Measurements from ENCODE around the gene ATP5PB. TPM values are rescaled to one million over a fixed set of nuclear protein-coding genes. Genes with fewer than 3 reads are reported as not detected.

ATP5PB gene
- total and polyA plus RNA-seq, 8 donors = 21.6 to 373 (median 200) TPM

DNA sequence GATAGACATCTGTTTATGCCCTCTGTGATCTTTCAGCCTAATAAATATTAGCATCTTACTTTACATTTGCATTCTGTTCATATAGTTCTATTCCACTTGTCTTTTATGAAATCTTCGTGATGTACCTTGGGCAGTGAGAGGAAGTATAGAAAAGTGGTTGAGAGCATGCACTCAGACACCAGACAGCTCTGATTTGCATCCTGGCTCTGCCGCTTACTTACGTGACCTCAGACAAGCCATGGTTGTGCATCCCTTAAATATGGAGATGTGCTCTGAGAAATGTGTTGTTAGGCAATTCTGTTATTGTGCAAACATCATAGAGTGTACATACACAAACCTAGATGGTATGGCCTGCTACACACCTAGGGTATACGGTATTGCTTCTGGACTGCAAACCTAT lies 44.7 kb upstream of the ATP5PB start:
- intact Hi-C loops (cut with DNase I; ENCODE audit: low total_unique reads) = no loop called here

DNA sequence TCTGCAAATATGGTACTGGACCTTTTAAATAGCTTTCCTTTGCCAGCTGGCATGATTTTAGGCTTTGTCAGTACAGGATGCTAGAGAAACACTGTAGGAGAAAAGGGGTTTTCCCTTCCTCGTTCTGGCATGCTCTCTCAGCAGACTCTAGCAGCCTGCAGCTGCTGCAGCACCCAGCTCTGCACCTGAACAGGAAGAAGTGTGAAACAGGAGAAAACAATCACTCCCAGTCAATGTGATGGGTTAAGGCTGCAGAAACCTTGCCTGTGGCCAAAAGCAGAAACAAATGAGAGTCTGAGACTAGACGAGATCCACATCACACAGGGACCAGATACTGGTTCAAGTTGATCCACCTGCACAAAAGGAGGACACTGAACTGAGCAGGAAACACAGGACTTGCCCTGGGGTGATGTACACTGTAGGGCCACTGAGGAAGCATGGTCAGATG lies 42.9 kb upstream of the ATP5PB start:
- TF ChIP-seq POLR2A (IDR thresholded peaks at IDR 0.05) = no peak
- no peak for TF ChIP-seq EP300 (IDR thresholded peaks at IDR 0.05)
- TF ChIP-seq, protein P1, sequence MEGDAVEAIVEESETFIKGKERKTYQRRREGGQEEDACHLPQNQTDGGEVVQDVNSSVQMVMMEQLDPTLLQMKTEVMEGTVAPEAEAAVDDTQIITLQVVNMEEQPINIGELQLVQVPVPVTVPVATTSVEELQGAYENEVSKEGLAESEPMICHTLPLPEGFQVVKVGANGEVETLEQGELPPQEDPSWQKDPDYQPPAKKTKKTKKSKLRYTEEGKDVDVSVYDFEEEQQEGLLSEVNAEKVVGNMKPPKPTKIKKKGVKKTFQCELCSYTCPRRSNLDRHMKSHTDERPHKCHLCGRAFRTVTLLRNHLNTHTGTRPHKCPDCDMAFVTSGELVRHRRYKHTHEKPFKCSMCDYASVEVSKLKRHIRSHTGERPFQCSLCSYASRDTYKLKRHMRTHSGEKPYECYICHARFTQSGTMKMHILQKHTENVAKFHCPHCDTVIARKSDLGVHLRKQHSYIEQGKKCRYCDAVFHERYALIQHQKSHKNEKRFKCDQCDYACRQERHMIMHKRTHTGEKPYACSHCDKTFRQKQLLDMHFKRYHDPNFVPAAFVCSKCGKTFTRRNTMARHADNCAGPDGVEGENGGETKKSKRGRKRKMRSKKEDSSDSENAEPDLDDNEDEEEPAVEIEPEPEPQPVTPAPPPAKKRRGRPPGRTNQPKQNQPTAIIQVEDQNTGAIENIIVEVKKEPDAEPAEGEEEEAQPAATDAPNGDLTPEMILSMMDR (IDR thresholded peaks at IDR 0.05) = no peak
- TF ChIP-seq POLR2AphosphoS5 (IDR thresholded peaks at IDR 0.05) = peak; percentile 19 to 72 (median 56)
- Histone ChIP-seq H3K27me3 (peaks cover 0 to 8% (median 0%) of the 10 kb centered on the region in 3 donors), H3K36me3 (no peaks in the 10 kb centered on the region), H3K9me3 (no peaks in the 10 kb centered on the region), H3K27ac (no peak overlapping the region), H3K4me1 (peaks cover 0 to 14% (median 9%) of the 10 kb centered on the region in 4 donors), H3K4me3 (no peak overlapping the region)
- peak; percentile 82 to 86 for DNase-seq
- WGBS, 5 donors = 0 to 2% (median 0%) methylated on average over 2 of the region's 2 CpGs
- intact Hi-C loops (cut with DNase I; ENCODE audit: low total_unique reads) = no loop called here

More for the DNA sequence above, 44.7 kb upstream of the ATP5PB start:
- H3K9me3 ChIP-seq = no peaks in the 10 kb centered on the region
- H3K36me3 ChIP-seq = no peaks in the 10 kb centered on the region
- H3K4me3 ChIP-seq = no peak overlapping the region
- H3K27me3 ChIP-seq = peaks cover 0 to 8% (median 0%) of the 10 kb centered on the region in 3 donors
- 78 to 84% (median 83%) methylated on average over 4 of the region's 4 CpGs for WGBS, 5 donors
- DNase-seq = no peak
- TF ChIP-seq EP300 (IDR thresholded peaks at IDR 0.05) = no peak
- no peak for TF ChIP-seq POLR2A (IDR thresholded peaks at IDR 0.05)
- TF ChIP-seq, protein P1 (IDR thresholded peaks at IDR 0.05) = no peak
- no peak for TF ChIP-seq POLR2AphosphoS5 (IDR thresholded peaks at IDR 0.05)
- peaks cover 0 to 24% (median 14%) of the 10 kb centered on the region in 4 donors for H3K4me1 ChIP-seq
- H3K27ac ChIP-seq = no peak overlapping the region

DNA sequence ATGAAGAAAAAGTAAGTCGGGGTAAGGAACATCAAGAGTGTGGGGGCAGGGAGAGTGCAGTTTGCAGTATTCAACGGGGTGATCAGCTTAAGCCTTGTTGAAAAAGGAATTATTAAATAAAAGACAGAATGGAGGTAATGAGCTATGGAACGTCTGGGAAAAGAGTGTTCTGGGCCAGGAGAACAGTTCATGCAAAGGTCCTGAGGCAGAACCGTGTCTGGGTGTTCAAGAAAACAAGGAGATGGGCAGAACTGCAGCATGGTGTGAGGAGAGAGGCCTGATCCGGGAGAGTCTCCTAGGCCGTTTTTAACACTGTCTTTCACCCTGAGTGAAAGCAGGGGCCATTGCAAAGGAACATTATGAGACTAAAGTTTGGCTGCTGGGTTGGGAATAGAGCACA lies 42.0 kb upstream of the ATP5PB start:
- peaks cover 0 to 13% (median 8%) of the 10 kb centered on the region in 4 donors for H3K4me1 ChIP-seq
- 72 to 88% (median 78%) methylated on average over 6 of the region's 6 CpGs for WGBS, 5 donors
- peaks cover 0 to 4% (median 0%) of the 10 kb centered on the region in 3 donors for H3K27me3 ChIP-seq
- H3K9me3 ChIP-seq = no peaks in the 10 kb centered on the region
- no peak overlapping the region for H3K4me3 ChIP-seq
- intact Hi-C loops (cut with DNase I; ENCODE audit: low total_unique reads) = no loop called here
- TF ChIP-seq EP300 (IDR thresholded peaks at IDR 0.05) = no peak
- TF ChIP-seq, protein P1 (IDR thresholded peaks at IDR 0.05) = no peak
- TF ChIP-seq POLR2AphosphoS5 (IDR thresholded peaks at IDR 0.05) = no peak
- TF ChIP-seq POLR2A (IDR thresholded peaks at IDR 0.05) = no peak
- no peak overlapping the region for H3K27ac ChIP-seq
- no peaks in the 10 kb centered on the region for H3K36me3 ChIP-seq
- DNase-seq = no peak

DNA sequence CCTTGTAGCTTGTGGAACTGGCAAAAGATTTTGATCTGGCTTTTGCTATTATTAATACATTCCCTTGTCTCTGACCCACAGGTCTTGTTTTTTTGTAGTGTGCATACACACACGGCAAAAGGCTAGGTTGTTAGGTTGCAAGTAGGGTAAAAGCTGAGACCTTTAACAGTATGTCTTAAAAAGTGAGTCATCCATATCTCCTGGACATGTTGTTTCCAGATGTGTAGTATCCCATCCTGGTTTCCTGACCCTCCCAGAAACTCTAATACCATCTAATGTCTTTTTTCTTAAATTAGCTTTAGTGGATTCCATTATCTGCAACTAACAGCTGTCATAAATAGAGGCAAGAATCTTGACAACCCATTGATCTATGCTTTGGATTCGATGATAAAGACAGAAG lies 36.4 kb upstream of the ATP5PB start:
- Histone ChIP-seq H3K4me3 (no peak overlapping the region), H3K4me1 (peaks cover 2 to 8% (median 6%) of the 10 kb centered on the region in 4 donors), H3K27me3 (no peaks in the 10 kb centered on the region), H3K27ac (no peak overlapping the region), H3K36me3 (peaks cover 0 to 11% (median 4%) of the 10 kb centered on the region in 4 donors), H3K9me3 (no peaks in the 10 kb centered on the region)
- 65 to 84% (median 79%) methylated on average over 2 of the region's 2 CpGs for WGBS, 5 donors
- no peak for TF ChIP-seq EP300 (IDR thresholded peaks at IDR 0.05)
- TF ChIP-seq, protein P1 (IDR thresholded peaks at IDR 0.05) = no peak
- no peak for TF ChIP-seq POLR2A (IDR thresholded peaks at IDR 0.05)
- no peak for TF ChIP-seq POLR2AphosphoS5 (IDR thresholded peaks at IDR 0.05)
- no peak for DNase-seq
- intact Hi-C loops (cut with DNase I; ENCODE audit: low total_unique reads) = no loop called here

Measured in stomach (tissue), 9 donors.